K562 (cell line): Measurements from ENCODE around the gene PIP5K1B. TPM values are rescaled to one million over a fixed set of nuclear protein-coding genes. Genes with fewer than 3 reads are reported as not detected.

Source experiments
- ATAC-seq: fragments of 200-7000 bp; cut with Tn5 transposase; 3 replicates; pipeline ENCODE4 v1.9.1; 2020; ENCODE audit warnings: moderate library complexity
- BruUV-seq: library from RNA; stranded (reverse); fragments of 400-500 nt; replicated peaks from 2 replicates; lab custom pipeline; 2021; lab: Mats Ljungman, UMichigan
- CTCF ChIA-PET: fragments of 300-600 bp; formaldehyde crosslinking; extraction: SDS; loops from one replicate; lab custom pipeline; 2021; ENCODE audit warnings: low intra/inter-chr PET ratio; lab: Yijun Ruan, JAX
- POLR2A ChIA-PET: fragments of 300-600, 350-650 bp; sonication (Branson Sonifier 250); formaldehyde crosslinking; extraction: SDS; loops from one replicate; lab custom pipeline; 2021; ENCODE audit warnings: antibody characterized with exemption, inconsistent platforms; lab: Yijun Ruan, JAX
- DNase-seq, 4 experiments: peaks; one replicate each; pipeline versions ENCODE4 v3.0.0 to v3.0.0-alpha.2; 2011 to 2018; ENCODE audit warnings: low spot score in 3 of 4, mixed read lengths in 3 of 4; ENCODE audit errors: extremely low read depth in 1 of 4
- FAIRE-seq: peaks from 2 replicates; lab custom pipeline; 2011; peaks lifted over from hg19 to GRCh38; lab: Jason Lieb, UNC
- H2AFZ ChIP-seq: 2 replicates; pipeline ENCODE4 v1.6.0; 2011; ENCODE audit warnings: low read depth, low read length, control low read depth, inconsistent platforms
- H3K27ac ChIP-seq: fragments of 200-600 bp; 3 replicates; pipeline ENCODE4 v1.8.0; 2011; ENCODE audit warnings: low read depth, mild to moderate bottlenecking, control low read depth, inconsistent platforms, low read length, moderate library complexity, mixed read lengths; ENCODE audit errors: extremely low read depth
- H3K27me3 ChIP-seq, 2 experiments: fragments of 300-600 bp in 1 of 2; 2 replicates in 1 of 2; 3 replicates in 1 of 2; pipeline versions ENCODE4 v1.6.0 to v1.8.0; 2011; ENCODE audit warnings: inconsistent platforms in 2 of 2, low read length in 2 of 2, mild to moderate bottlenecking in 1 of 2, mixed read lengths in 1 of 2, moderate library complexity in 1 of 2; ENCODE audit not compliant: control insufficient read depth in 2 of 2, insufficient read depth in 2 of 2
- H3K36me3 ChIP-seq: fragments of 300-600 bp; 3 replicates; pipeline ENCODE4 v1.8.0; 2011; ENCODE audit warnings: mild to moderate bottlenecking, low read length, inconsistent platforms; ENCODE audit not compliant: control insufficient read depth, insufficient read depth
- H3K4me1 ChIP-seq, 2 experiments: fragments of 200-600 bp in 1 of 2; replicated peaks in 1 of 2; 2 replicates in 1 of 2; 3 replicates in 1 of 2; pipeline versions ENCODE4 v1.5.1 to v1.8.0; 2011; ENCODE audit warnings: inconsistent platforms in 2 of 2, low read length in 2 of 2, mild to moderate bottlenecking in 1 of 2, mixed read lengths in 1 of 2, moderate library complexity in 1 of 2; ENCODE audit not compliant: control insufficient read depth in 2 of 2, insufficient read depth in 2 of 2
- H3K4me2 ChIP-seq: 2 replicates; pipeline ENCODE4 v1.6.1; 2011; ENCODE audit warnings: low read length, control low read depth, inconsistent platforms, mixed read lengths; ENCODE audit not compliant: insufficient read depth
- H3K4me3 ChIP-seq: fragments of 200-600 bp; sonication (generic), shearing (Covaris generic); 2 replicates; pipeline ENCODE4 v1.5.1; 2016; ENCODE audit warnings: control low read depth, inconsistent platforms
- H3K79me2 ChIP-seq: fragments of 200-600 bp; 3 replicates; pipeline ENCODE4 v1.8.0; 2011; ENCODE audit warnings: low read length, inconsistent platforms; ENCODE audit not compliant: control insufficient read depth, insufficient read depth
- H3K9ac ChIP-seq, 2 experiments: 2 replicates each; pipeline versions ENCODE4 v1.6.0 to v1.6.1; 2011; ENCODE audit warnings: low read depth in 2 of 2, low read length in 2 of 2, control low read depth in 1 of 2, inconsistent platforms in 1 of 2, mild to moderate bottlenecking in 1 of 2, mixed read lengths in 1 of 2; ENCODE audit not compliant: insufficient read depth in 1 of 2
- H3K9me1 ChIP-seq: one replicate; pipeline ENCODE4 v1.6.0; 2011; ENCODE audit warnings: inconsistent platforms, mild to moderate bottlenecking, low read length, moderate library complexity; ENCODE audit not compliant: control insufficient read depth, insufficient read depth
- H3K9me3 ChIP-seq: replicated peaks from 2 replicates; pipeline ENCODE4 v1.5.1; 2011; ENCODE audit warnings: low read depth, low read length, inconsistent platforms; ENCODE audit not compliant: control insufficient read depth, insufficient read depth
- H4K20me1 ChIP-seq: replicated peaks from 2 replicates; pipeline ENCODE4 v1.6.1; 2011; ENCODE audit warnings: low read length, inconsistent platforms, mixed read lengths; ENCODE audit not compliant: control insufficient read depth, insufficient read depth
- HDGF ChIP-seq: fragments of 450-650 bp; IDR thresholded peaks from 2 replicates; pipeline ENCODE4 v1.6.1; 2016
- IRF9 ChIP-seq: fragments of 450-650 bp; IDR thresholded peaks from 2 replicates; pipeline ENCODE4 v1.6.1; 2016; ENCODE audit warnings: missing biosample characterization, missing genetic modification characterization
- LEF1 ChIP-seq: fragments of 450-650 bp; IDR thresholded peaks from 2 replicates; pipeline ENCODE4 v1.6.1; 2016; ENCODE audit warnings: mild to moderate bottlenecking
- NR4A1 ChIP-seq, 2 experiments: fragments of 250-450 bp in 1 of 2; fragments of 450-650 bp in 1 of 2; sonication (Bioruptor Pico) in 1 of 2; IDR thresholded peaks; 2 replicates each; pipeline versions ENCODE4 v1.4.0 to v1.6.1; 2016 to 2020; ENCODE audit warnings: mild to moderate bottlenecking in 2 of 2, missing compliant biosample characterization in 1 of 2, missing genetic modification characterization in 1 of 2, moderate library complexity in 1 of 2
- ZFX ChIP-seq: sonication (generic); formaldehyde crosslinking; IDR thresholded peaks from 2 replicates; pipeline ENCODE4 v1.8.0; 2022; ENCODE audit warnings: mild to moderate bottlenecking, missing genetic modification reagents, moderate library complexity
- ZNF197 ChIP-seq: fragments of 200-800 bp; sonication (Bioruptor generic); IDR thresholded peaks from 2 replicates; pipeline ENCODE4 v1.6.1; 2016; ENCODE audit warnings: low read depth, missing genetic modification characterization, missing compliant biosample characterization
- WGBS: fragments of 100-300 bp; shearing (Covaris generic); methylation state at CpG from one replicate; pipeline ENCODE4 v1.1.6; 2016; ENCODE audit warnings: low coverage, mixed read lengths; ENCODE audit not compliant: insufficient coverage; ENCODE audit errors: missing lambda C conversion rate; 5-methylcytosine and 5-hydroxymethylcytosine counted together
- in situ Hi-C: fragments of 300-500 bp; cut with MboI; formaldehyde crosslinking; loops from 4 replicates; pipeline ENCODE4 v1.15.0; 2018; ENCODE audit warnings: inconsistent platforms, mixed read lengths
- intact Hi-C: fragments of 100-400 bp; cut with micrococcal nuclease; formaldehyde crosslinking; loops from 2 replicates; pipeline ENCODE4 v1.14.2; 2022
- polyA plus RNA-seq, 8 experiments: library from polyadenylated mRNA; depleted of rRNA in 4 of 8; stranded (reverse) in 5 of 8; unstranded in 3 of 8; fragments of >200 nt; fragmentation: Nextera tagmentation in 2 of 8; fragmentation: Illumina TruSeq in 1 of 8; extraction: Ambion mirVana in 2 of 8; extraction: Trizol in 1 of 8; gene quantifications; 2 replicates each; pipeline versions ENCODE4 v1.2.1 to v1.2.3, GENCODE V29; 2011 to 2014; ENCODE audit warnings: inconsistent platforms in 1 of 8, missing spikeins in 1 of 8
- total RNA-seq, 7 experiments: library from RNA; depleted of rRNA in 6 of 7; stranded (reverse); fragments of >200 nt in 6 of 7; fragmentation: Illumina TruSeq in 2 of 7; extraction: Trizol in 2 of 7; gene quantifications; 2 replicates each; pipeline versions ENCODE4 v1.2.1 to v1.2.3, GENCODE V29; 2011 to 2021; ENCODE audit warnings: low replicate concordance in 1 of 7
- TF ChIP-seq, protein P1 (sequence below): fragments of 250-450 bp; sonication (Bioruptor Pico); IDR thresholded peaks from 2 replicates; pipeline ENCODE4 v1.4.0; 2020; ENCODE audit warnings: mild to moderate bottlenecking, moderate library complexity, borderline replicate concordance
- TF ChIP-seq, protein P2 (sequence below): fragments of 250-450 bp; sonication (Bioruptor Pico); IDR thresholded peaks from 2 replicates; pipeline ENCODE4 v1.8.0; 2022; ENCODE audit warnings: moderate library complexity, mild to moderate bottlenecking, inconsistent platforms

PIP5K1B gene
- total and polyA plus RNA-seq, 9 of the 15 experiments (the other 6 are each of a cell fraction or from before 2014, with no cell fraction given) = 3.1 to 12.9 (median 7.4) TPM

DNA sequence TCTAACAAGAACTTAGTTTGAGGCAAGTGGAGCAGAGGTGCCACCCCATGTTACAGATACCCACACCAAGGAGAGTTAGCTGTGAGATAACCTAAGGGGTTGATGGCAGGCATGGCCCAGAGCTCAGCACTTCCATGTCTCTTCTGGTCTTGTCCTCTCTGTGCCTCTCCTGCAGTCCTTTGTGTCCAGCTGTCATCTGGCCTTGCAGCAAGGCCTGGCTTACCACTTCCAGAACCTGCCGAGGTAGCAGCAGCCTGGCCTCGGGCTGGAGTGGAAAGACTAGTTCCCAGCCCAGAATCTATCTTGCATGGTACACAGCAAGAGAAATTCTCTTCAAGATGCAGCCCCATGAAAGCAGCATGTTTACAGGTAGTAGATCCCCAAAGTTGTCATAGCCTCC is 41.5 kb downstream of the PIP5K1B start:
- Histone ChIP-seq H3K27me3 (no peaks in the 10 kb centered on the region), H3K9me3 (no peaks in the 10 kb centered on the region), H3K36me3 (no peaks in the 10 kb centered on the region), H3K4me2 (peak overlapping the region; percentile 79), H3K79me2 (peaks cover 48% of the 10 kb centered on the region), H3K4me3 (no peak overlapping the region), H3K4me1 (peaks cover 6 to 52% of the 10 kb centered on the region in 2 experiments), H3K9ac (peak overlapping the region; percentile 59 to 86), H3K9me1 (no peaks in the 10 kb centered on the region), H2AFZ (peak overlapping the region; percentile 77), H3K27ac (peak overlapping the region; percentile 84), H4K20me1 (no peaks in the 10 kb centered on the region)
- DNase-seq (peak in 1 of 4 experiments; percentile 25), ATAC-seq (peak; percentile 30), FAIRE-seq (no peak)
- WGBS = 29% methylated on average over 2 of the region's 2 CpGs
- ChIA-PET POLR2A (interaction anchor here (1.6 kb wide), 1 partner anchor 40 kb away, joined by 3 read pairs; no protein-coding TSS in a partner anchor), CTCF (no interaction called here)
- BruUV-seq = no TSS peak
- in situ Hi-C loops = no loop called here
- TF ChIP-seq HDGF (peak; percentile 24; the same call in 1 of the 2 replicates), ZNF197 (0 out of 2 replicates have a peak, but pooled peaks have one; percentile 5), LEF1 (no peak), ZFX (CRISPR knock-in tag) (peak; percentile 35; the same call in 1 of the 2 replicates), IRF9 (tag) (no peak), NR4A1 (CRISPR knock-in tag; IDR thresholded peaks at IDR 0.05) (no peak), NR4A1 (tag; IDR thresholded peaks at IDR 0.05) (0 out of 2 replicates have a peak, but pooled peaks have one; percentile 29)
- TF ChIP-seq, protein P1, sequence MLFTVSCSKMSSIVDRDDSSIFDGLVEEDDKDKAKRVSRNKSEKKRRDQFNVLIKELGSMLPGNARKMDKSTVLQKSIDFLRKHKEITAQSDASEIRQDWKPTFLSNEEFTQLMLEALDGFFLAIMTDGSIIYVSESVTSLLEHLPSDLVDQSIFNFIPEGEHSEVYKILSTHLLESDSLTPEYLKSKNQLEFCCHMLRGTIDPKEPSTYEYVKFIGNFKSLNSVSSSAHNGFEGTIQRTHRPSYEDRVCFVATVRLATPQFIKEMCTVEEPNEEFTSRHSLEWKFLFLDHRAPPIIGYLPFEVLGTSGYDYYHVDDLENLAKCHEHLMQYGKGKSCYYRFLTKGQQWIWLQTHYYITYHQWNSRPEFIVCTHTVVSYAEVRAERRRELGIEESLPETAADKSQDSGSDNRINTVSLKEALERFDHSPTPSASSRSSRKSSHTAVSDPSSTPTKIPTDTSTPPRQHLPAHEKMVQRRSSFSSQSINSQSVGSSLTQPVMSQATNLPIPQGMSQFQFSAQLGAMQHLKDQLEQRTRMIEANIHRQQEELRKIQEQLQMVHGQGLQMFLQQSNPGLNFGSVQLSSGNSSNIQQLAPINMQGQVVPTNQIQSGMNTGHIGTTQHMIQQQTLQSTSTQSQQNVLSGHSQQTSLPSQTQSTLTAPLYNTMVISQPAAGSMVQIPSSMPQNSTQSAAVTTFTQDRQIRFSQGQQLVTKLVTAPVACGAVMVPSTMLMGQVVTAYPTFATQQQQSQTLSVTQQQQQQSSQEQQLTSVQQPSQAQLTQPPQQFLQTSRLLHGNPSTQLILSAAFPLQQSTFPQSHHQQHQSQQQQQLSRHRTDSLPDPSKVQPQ (CRISPR knock-in tag) = no peak
- TF ChIP-seq, protein P2, sequence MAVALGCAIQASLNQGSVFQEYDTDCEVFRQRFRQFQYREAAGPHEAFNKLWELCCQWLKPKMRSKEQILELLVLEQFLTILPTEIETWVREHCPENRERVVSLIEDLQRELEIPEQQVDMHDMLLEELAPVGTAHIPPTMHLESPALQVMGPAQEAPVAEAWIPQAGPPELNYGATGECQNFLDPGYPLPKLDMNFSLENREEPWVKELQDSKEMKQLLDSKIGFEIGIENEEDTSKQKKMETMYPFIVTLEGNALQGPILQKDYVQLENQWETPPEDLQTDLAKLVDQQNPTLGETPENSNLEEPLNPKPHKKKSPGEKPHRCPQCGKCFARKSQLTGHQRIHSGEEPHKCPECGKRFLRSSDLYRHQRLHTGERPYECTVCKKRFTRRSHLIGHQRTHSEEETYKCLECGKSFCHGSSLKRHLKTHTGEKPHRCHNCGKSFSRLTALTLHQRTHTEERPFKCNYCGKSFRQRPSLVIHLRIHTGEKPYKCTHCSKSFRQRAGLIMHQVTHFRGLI = no peak
- intact Hi-C loops = no loop called here
